Retinal pigment epithelial cell (primary cell): ENCODE results near the gene MAP3K4.

ENCODE experiments used
- DNase-seq: peaks from one replicate; pipeline ENCODE4 v3.0.0-alpha.2; 2010; ENCODE audit warnings: low read depth
- H3K4me3 ChIP-seq: 2 replicates; pipeline ENCODE4 v1.5.1; 2011; ENCODE audit warnings: mild to moderate bottlenecking, low read length, control low read depth, moderate library complexity
- CTCF ChIP-seq: conservative IDR thresholded peaks from 2 replicates; pipeline ENCODE4 v1.5.1; 2011; ENCODE audit warnings: low read depth, low read length, control low read depth, inconsistent platforms

Gene MAP3K4

DNA sequence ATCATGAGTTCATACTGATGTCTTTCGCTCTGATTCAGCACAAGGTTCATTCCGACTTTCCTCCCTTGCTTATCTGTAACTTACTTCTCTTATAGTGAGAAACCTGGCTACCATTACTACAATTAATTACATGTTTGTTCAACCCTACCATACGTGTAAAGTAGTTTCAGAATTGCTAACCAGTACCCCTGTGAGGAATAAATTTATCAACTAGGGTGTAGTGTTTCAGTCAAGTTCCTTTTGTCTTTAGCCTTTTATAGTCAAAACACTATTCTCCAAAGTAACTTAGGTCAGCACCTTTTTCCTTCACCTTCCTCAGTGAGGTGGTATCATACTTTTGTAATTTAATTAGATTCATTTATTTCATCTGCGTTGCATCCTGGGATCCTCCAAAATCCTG is 64.9 kb downstream of the MAP3K4 start:
- TF ChIP-seq CTCF = no peak
- no peak overlapping the region for H3K4me3 ChIP-seq
- DNase-seq = no peak

DNA sequence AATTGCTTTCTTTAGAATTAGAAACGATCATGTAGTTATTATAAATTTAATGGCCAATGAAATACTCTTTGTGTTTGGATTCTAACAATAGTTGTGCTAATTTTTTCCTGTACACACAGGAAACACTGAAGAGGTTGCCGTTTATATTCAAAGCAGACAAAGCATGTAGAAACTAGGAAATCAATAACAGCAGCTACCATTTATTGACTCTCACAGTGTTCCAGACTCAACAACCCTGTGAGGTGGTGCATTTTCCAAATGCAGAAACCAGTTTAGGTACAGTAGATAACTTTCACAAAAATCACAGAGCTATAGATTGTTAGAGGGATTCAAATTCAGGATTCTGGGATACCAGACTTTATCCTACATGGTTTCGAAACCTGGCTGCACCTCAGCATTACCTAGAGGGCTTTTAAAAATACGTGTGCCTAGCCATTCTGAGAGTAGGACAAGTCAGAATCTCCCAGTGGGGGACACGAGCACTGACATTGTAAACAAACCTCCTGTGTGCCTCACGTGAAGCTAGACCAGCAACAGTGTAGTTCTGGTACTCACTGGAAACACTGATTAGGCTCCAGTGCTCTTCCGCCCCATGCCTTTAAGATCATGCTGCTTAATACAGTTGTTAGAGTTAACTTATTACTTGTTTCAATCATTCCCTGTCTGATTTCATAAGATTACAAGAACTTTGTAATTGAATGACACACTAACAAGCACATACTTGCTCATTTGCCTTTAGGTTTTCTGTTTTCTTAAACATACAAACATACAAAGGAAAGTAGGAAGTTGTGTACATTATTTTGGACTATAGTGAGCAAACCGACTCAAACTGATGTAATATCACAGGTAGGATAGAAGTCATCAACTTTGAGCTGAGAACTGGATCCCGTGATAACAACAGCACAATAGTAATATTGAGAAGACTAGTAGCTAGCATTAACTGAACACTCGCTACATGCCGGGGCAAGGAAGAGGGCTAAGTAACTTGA is 65.8 kb downstream of the MAP3K4 start:
- TF ChIP-seq CTCF = no peak
- DNase-seq = no peak
- H3K4me3 ChIP-seq = no peak overlapping the region

DNA sequence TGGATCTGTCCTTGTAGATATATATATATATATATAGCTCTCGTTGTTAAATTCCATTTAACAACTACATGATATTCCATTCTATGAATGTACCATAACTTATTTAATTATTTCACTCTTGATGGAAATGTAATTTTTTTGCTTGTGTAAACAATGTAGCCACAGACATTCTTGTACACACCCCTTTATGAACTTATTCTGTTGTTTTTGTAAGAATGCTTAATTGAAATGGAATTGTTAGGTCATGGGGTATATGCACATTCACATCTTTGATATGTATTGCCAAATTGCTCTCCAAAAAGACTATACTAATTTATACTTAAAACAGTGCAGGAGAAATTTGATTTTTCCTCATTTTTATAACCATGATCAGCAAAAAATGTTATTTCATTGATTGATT is 67.2 kb downstream of the MAP3K4 start:
- no peak overlapping the region for H3K4me3 ChIP-seq
- no peak for DNase-seq
- TF ChIP-seq CTCF = no peak

DNA sequence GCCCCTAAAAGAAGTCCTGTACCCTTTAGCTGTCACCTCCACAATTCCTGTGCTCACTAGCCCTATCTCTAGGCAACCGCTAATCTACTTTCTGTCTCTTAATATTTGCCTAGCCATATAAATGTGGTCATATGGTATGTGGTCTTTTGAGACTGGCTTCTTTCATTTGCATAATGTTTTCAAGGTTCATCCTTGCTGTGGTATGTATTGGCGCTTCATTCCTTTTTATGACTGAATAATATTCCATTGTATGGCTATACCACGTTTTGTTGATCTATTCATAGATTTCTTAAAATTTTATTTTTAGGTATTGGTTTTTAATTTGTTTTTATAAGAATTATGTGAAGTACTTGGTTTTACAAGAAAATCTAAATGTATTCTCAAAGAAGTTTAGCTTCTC is 70.0 kb downstream of the MAP3K4 start:
- H3K4me3 ChIP-seq = no peak overlapping the region

GRCh38 chr6:161064915-161065314 is 73.3 kb downstream of the MAP3K4 start:
- no peak overlapping the region for H3K4me3 ChIP-seq

More for the DNA sequence above, 70.0 kb downstream of the MAP3K4 start:
- no peak for TF ChIP-seq CTCF
- no peak for DNase-seq

DNA sequence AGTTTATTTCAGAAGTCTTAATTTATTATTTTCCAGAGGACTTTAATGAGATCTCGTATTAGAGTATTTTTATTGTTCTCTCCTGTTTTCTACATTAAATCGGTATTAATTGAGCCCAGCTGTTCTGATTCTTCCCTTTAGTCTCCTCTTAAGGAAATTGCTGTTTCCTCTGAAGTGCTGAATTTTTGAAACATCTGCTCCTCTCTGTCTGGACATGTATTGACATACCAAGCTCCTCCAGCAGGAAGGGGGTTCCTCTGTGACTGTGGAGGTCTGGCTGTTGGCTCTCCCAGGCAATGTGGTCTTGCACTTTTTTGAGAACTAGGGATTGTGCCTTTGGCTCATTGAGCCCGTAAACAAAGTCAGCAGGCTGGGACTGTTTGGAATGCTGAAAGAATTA is 74.9 kb downstream of the MAP3K4 start:
- H3K4me3 ChIP-seq = no peak overlapping the region
- DNase-seq = no peak
- no peak for TF ChIP-seq CTCF

More at GRCh38 chr6:161064915-161065314, 73.3 kb downstream of the MAP3K4 start:
- no peak for TF ChIP-seq CTCF
- DNase-seq = no peak

DNA sequence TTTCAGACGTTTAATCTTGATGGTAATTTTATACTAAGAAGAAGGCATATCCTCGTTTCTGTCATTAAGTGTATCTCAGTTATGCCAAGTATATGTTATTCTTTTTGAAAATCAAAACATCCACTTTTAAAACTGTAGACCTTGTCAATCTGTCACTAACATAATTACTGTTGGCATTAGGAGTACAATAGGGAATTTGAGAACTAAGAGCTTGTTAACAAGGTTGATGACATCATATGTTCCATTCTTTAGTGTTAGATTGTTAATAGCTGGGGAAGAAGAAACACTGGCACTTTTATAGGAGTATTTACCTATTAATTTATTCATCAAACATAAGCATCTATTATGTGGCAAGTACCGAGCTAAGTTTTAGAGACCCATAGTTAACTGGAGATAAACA is 76.2 kb downstream of the MAP3K4 start:
- H3K4me3 ChIP-seq = no peak overlapping the region
- DNase-seq = no peak
- TF ChIP-seq CTCF = no peak
